SH-SY5Y (cell line): ENCODE measurements around the gene KIF3A.

ENCODE experiments used
- GATA2 ChIP-seq: IDR thresholded peaks from 2 replicates; pipeline ENCODE4 v1.6.1; 2011; ENCODE audit warnings: mild to moderate bottlenecking, low read depth, low read length
- GATA3 ChIP-seq: IDR thresholded peaks from 2 replicates; pipeline ENCODE4 v1.6.1; 2011; ENCODE audit warnings: low read depth, mild to moderate bottlenecking, low read length, moderate library complexity

DNA sequence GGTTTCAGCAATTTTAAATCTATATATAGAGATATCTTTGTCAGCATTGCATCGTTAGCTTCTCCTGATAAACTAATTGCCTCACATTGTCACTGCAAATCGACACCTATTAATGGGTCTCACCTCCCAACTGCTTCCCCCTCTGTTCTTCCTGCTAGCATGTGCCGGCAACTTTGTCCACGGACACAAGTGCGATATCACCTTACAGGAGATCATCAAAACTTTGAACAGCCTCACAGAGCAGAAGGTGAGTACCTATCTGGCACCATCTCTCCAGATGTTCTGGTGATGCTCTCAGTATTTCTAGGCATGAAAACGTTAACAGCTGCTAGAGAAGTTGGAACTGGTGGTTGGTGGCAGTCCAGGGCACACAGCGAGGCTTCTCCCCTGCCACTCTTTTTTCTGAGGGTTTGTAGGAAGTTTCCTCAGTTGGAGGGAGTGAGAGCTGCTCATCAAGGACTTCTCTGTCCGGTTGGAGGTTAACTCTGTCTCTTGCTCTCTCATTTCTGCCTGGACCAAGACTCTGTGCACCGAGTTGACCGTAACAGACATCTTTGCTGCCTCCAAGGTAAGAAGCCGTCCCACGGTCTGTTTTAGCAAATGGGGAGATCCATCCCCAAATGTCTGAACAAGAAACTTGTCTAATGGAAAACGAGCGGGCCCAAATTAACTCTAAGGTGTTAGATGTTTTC, 63.3 kb downstream of the KIF3A start, which contains the start of gene IL4:
- TF ChIP-seq GATA2 (no peak), GATA3 (no peak)
